CMK (cell line): ENCODE measurements around the gene KCTD3.
A peak's percentile ranks its signal among the peaks of the same experiment; 100 is the strongest.

Experiments
- DNase-seq: peaks from one replicate; pipeline ENCODE4 v3.0.0-alpha.2; 2010; ENCODE audit warnings: low read depth

The KCTD3 gene

GRCh38 chr1:215566556-215567490, at the start of gene KCTD3:
Gene KCTD3, plus strand, starts transcription at chr1:215567304. Its CDS starts 382 bp downstream, at chr1:215567686.
- DNase-seq, result peak; percentile 21

GRCh38 chr1:215517441-215517891, 49.6 kb upstream of the KCTD3 start:
- DNase-seq, result no peak

- no peak for DNase-seq
These were observed 48.5 kb upstream of the KCTD3 start for GRCh38 chr1:215518594-215518993.

GRCh38 chr1:215521279-215521678, 45.8 kb upstream of the KCTD3 start:
- DNase-seq, result no peak

- DNase-seq, result no peak
These were observed 43.8 kb upstream of the KCTD3 start for GRCh38 chr1:215523128-215523861.

GRCh38 chr1:215523906-215524305, 43.2 kb upstream of the KCTD3 start:
- DNase-seq, result no peak

GRCh38 chr1:215526147-215526845, 40.8 kb upstream of the KCTD3 start:
- peak; percentile 9 for DNase-seq

- DNase-seq, result no peak
These were observed 40.3 kb upstream of the KCTD3 start for GRCh38 chr1:215526846-215527151.

- DNase-seq, result no peak
These were observed 38.0 kb upstream of the KCTD3 start for GRCh38 chr1:215529111-215529510.

GRCh38 chr1:215529571-215529970, 37.5 kb upstream of the KCTD3 start:
- DNase-seq, result no peak

- DNase-seq, result no peak
These were observed 36.6 kb upstream of the KCTD3 start for GRCh38 chr1:215530401-215530984.

- DNase-seq, result no peak
These were observed 27.1 kb upstream of the KCTD3 start for GRCh38 chr1:215539803-215540570.

- DNase-seq, result no peak
These were observed 24.8 kb upstream of the KCTD3 start for GRCh38 chr1:215542301-215542700.

GRCh38 chr1:215543191-215543606, 23.9 kb upstream of the KCTD3 start:
- DNase-seq, result no peak

- DNase-seq, result no peak
These were observed 23.3 kb upstream of the KCTD3 start for GRCh38 chr1:215543806-215544205.

GRCh38 chr1:215544566-215544965, 22.5 kb upstream of the KCTD3 start:
- DNase-seq, result no peak

- no peak for DNase-seq
These were observed 22.0 kb upstream of the KCTD3 start for GRCh38 chr1:215545096-215545495.

GRCh38 chr1:215547011-215547410, 20.1 kb upstream of the KCTD3 start:
- no peak for DNase-seq

- no peak for DNase-seq
These were observed 15.3 kb upstream of the KCTD3 start for GRCh38 chr1:215551806-215552205.

- no peak for DNase-seq
These were observed 12.2 kb upstream of the KCTD3 start for GRCh38 chr1:215554865-215555264.

GRCh38 chr1:215555531-215555930, 11.6 kb upstream of the KCTD3 start:
- DNase-seq, result no peak
